Chondrocyte (in vitro differentiated cells): ENCODE measurements around the gene TRABD2A. TPM values are rescaled to one million over a fixed set of nuclear protein-coding genes. Genes with fewer than 3 reads are reported as not detected.

ENCODE experiments used
- DNase-seq: peaks from one replicate; pipeline ENCODE4 v3.0.0; 2021; ENCODE audit warnings: mixed read lengths, low spot score
- H3K27ac Mint-ChIP-seq: one replicate; pipeline ENCODE4 v1.8.0; 2021; ENCODE audit warnings: mild to moderate bottlenecking, moderate library complexity, mixed read lengths; ENCODE audit not compliant: unreplicated experiment
- H3K27me3 Mint-ChIP-seq: 2 replicates; pipeline ENCODE4 v1.8.0; 2021; ENCODE audit warnings: low read depth, mixed read lengths
- H3K36me3 Mint-ChIP-seq: 2 replicates; pipeline ENCODE4 v1.8.0; 2021; ENCODE audit warnings: low read depth, mixed read lengths
- H3K4me1 Mint-ChIP-seq: 2 replicates; pipeline ENCODE4 v1.8.0; 2021; ENCODE audit warnings: low read depth, mild to moderate bottlenecking, mixed read lengths
- H3K4me3 Mint-ChIP-seq: one replicate; pipeline ENCODE4 v1.8.0; 2021; ENCODE audit warnings: mild to moderate bottlenecking, moderate library complexity, mixed read lengths; ENCODE audit not compliant: unreplicated experiment
- H3K9me3 Mint-ChIP-seq: 2 replicates; pipeline ENCODE4 v1.8.0; 2021; ENCODE audit warnings: low read depth, mixed read lengths
- total RNA-seq: library from RNA; stranded (reverse); gene quantifications from 3 replicates; pipeline ENCODE4 v1.2.1, GENCODE V29; 2021
- TF ChIP-seq, protein P1 (sequence below): fragments of 200-600 bp; sonication (generic); IDR thresholded peaks from 2 replicates; pipeline ENCODE4 v1.5.0; 2021; ENCODE audit warnings: antibody characterized with exemption, mild to moderate bottlenecking, moderate library complexity

TRABD2A gene
- total RNA-seq, 1 donor from 2014 or later, result 0.37 TPM

DNA sequence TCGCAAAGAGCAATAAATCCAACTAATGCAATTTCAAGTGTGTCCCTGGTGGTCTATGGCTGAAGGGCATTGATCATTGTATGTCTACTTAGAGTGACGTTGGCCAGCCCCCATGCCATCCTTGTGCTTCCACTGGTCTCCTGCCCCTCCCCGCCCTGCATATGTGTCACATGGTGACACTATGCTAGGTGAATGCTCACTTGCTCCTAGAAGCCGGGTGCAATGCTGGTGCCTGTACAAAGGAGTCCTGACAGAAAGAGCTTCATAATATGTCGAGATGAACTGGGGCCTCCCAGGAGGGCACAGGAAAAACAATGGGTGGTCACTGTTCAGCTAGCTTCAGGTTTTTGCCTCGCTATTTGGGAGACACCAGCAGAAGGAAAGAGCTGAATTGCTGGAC is 5.9 kb upstream of the TRABD2A start:
- H3K4me1 Mint-ChIP-seq, result peaks cover 34% of the 10 kb centered on the region
- H3K9me3 Mint-ChIP-seq, result no peaks in the 10 kb centered on the region
- TF ChIP-seq, protein P1, sequence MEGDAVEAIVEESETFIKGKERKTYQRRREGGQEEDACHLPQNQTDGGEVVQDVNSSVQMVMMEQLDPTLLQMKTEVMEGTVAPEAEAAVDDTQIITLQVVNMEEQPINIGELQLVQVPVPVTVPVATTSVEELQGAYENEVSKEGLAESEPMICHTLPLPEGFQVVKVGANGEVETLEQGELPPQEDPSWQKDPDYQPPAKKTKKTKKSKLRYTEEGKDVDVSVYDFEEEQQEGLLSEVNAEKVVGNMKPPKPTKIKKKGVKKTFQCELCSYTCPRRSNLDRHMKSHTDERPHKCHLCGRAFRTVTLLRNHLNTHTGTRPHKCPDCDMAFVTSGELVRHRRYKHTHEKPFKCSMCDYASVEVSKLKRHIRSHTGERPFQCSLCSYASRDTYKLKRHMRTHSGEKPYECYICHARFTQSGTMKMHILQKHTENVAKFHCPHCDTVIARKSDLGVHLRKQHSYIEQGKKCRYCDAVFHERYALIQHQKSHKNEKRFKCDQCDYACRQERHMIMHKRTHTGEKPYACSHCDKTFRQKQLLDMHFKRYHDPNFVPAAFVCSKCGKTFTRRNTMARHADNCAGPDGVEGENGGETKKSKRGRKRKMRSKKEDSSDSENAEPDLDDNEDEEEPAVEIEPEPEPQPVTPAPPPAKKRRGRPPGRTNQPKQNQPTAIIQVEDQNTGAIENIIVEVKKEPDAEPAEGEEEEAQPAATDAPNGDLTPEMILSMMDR, result no peak
- H3K36me3 Mint-ChIP-seq, result no peaks in the 10 kb centered on the region
- no peak overlapping the region for H3K27ac Mint-ChIP-seq
- no peak overlapping the region for H3K4me3 Mint-ChIP-seq
- no peaks in the 10 kb centered on the region for H3K27me3 Mint-ChIP-seq
- no peak for DNase-seq

DNA sequence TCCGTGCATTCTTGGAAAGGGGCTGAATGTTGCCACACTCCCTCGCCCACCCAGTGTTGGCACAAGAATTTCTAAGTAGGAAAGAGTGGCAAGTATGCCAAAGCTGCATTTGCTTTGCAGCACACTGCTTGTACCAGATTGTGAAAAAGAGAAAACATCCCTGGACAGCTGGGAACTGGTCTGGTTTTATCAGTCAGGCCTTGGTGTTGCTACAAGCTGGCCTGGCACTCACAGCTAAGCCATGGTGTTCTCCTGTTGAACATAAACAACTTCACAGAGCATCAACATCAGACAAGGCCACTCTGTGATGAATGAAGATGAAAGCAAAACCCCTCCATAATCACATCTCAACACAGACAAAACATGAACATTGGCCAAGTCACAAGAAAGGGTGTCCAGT is 4.2 kb upstream of the TRABD2A start:
- Mint-ChIP-seq H3K4me1 (peaks cover 48% of the 10 kb centered on the region), H3K36me3 (no peaks in the 10 kb centered on the region), H3K4me3 (no peak overlapping the region), H3K27ac (no peak overlapping the region), H3K27me3 (peaks cover 11% of the 10 kb centered on the region), H3K9me3 (no peaks in the 10 kb centered on the region)
- TF ChIP-seq, protein P1, result no peak
- DNase-seq, result no peak

DNA sequence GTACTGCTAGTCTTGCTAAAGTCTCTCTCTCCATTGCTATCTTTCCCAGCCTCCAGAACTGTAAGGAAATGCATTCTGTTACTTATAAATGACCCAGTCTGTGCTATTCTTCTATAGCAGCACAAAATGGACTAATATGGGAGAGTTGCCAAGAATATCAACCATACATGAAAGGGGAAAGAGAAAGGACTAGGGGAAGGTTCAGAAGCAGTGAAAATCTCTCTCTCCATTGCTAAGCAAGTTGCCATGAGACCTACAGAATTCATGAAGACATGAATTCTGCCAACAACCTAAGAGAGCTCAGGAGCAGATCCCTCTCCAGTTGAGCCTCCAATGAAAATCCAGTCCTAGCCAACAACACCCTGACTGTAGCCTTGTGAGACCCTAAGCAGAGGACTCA is 3.6 kb upstream of the TRABD2A start:
- no peaks in the 10 kb centered on the region for H3K36me3 Mint-ChIP-seq
- no peak for DNase-seq
- TF ChIP-seq, protein P1, result no peak
- no peaks in the 10 kb centered on the region for H3K9me3 Mint-ChIP-seq
- peaks cover 16% of the 10 kb centered on the region for H3K27me3 Mint-ChIP-seq
- no peak overlapping the region for H3K27ac Mint-ChIP-seq
- H3K4me3 Mint-ChIP-seq, result no peak overlapping the region
- peaks cover 51% of the 10 kb centered on the region for H3K4me1 Mint-ChIP-seq

DNA sequence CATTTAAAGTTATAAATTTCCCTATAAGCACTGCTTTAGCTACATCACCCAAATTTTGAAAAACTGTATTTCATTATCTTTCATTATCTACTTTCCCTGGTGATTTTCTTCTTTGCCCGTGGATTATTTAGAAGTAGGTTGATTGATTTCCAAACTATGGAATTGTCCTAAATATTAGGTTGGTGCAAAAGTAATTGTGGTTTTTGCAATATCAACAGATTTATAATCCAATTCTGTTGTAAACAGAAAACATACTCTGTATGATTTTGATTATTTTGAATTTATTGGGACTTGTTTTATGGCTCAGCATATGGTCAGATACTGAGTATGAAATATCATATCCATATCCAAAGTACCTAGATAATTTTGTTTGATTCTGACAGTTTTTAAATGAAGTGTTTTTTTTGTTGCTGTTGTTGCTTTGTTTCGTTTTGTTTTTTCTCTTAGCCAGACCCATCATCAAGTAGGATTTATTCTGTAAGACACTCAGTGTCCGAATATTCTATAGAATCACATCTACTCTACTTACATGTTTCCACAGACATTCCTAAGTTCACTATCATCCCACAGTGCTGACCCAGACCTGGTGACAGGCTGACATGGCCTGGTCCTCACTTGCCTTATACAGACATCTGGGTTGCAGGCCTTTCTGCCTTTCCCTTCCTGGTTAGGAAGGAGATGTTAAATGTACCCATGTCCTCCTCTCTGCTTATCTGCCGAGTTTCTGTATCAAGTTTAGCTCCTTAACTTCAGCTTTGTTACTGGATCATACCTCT is 2.1 kb upstream of the TRABD2A start:
- TF ChIP-seq, protein P1, result no peak
- Mint-ChIP-seq H3K27me3 (peaks cover 27% of the 10 kb centered on the region), H3K27ac (no peak overlapping the region), H3K4me1 (peaks cover 42% of the 10 kb centered on the region), H3K4me3 (peak overlapping the region; percentile 77), H3K36me3 (no peaks in the 10 kb centered on the region), H3K9me3 (no peaks in the 10 kb centered on the region)
- DNase-seq, result no peak

DNA sequence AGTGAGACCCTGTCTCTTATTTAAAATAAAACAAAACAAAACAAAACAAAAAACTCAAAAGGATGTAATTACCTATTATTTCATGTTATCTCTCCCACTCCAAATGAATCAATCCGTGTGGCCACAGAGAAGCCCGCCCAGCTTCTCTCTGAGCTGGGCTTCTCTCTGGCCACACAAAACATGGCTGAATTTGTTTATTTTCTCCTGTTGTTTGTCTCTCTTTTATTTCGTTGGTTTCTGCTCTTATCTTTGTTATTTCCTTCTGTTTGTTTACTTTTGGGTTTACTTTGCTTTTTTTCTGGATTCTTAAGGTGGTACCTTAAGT is 1.5 kb upstream of the TRABD2A start:
- no peak overlapping the region for H3K27ac Mint-ChIP-seq
- TF ChIP-seq, protein P1, result peak; percentile 71
- no peak for DNase-seq
- no peaks in the 10 kb centered on the region for H3K36me3 Mint-ChIP-seq
- H3K4me3 Mint-ChIP-seq, result peak overlapping the region; percentile 77
- peaks cover 33% of the 10 kb centered on the region for H3K27me3 Mint-ChIP-seq
- H3K9me3 Mint-ChIP-seq, result no peaks in the 10 kb centered on the region
- H3K4me1 Mint-ChIP-seq, result peaks cover 42% of the 10 kb centered on the region
